GM12875 (cell line): ENCODE results near the gene NUDT7.

Experiments
- H3K4me3 ChIP-seq: one replicate; pipeline ENCODE4 v1.5.1; 2011; ENCODE audit warnings: low read depth, low read length, control low read depth
- CTCF ChIP-seq: IDR thresholded peaks from 2 replicates; pipeline ENCODE4 v1.5.1; 2011; ENCODE audit warnings: low read depth, mild to moderate bottlenecking, control low read depth, inconsistent platforms, low read length, moderate library complexity, borderline replicate concordance; ENCODE audit not compliant: insufficient read depth

The NUDT7 gene

GRCh38 chr16:77739559-77739892 lies 17.2 kb downstream of the NUDT7 start:
- no peak overlapping the region for H3K4me3 ChIP-seq
- no peak for TF ChIP-seq CTCF

- no peak overlapping the region for H3K4me3 ChIP-seq
- TF ChIP-seq CTCF: no peak
Observed at GRCh38 chr16:77744141-77744540, 21.8 kb downstream of the NUDT7 start.

- TF ChIP-seq CTCF: no peak
- H3K4me3 ChIP-seq: no peak overlapping the region
Observed at GRCh38 chr16:77745972-77746371, 23.7 kb downstream of the NUDT7 start.

GRCh38 chr16:77748421-77749005 lies 26.2 kb downstream of the NUDT7 start:
- no peak for TF ChIP-seq CTCF
- no peak overlapping the region for H3K4me3 ChIP-seq

GRCh38 chr16:77749415-77749814 lies 27.1 kb downstream of the NUDT7 start:
- H3K4me3 ChIP-seq: no peak overlapping the region
- no peak for TF ChIP-seq CTCF

GRCh38 chr16:77758046-77758445 lies 35.7 kb downstream of the NUDT7 start:
- H3K4me3 ChIP-seq: no peak overlapping the region
- no peak for TF ChIP-seq CTCF

- H3K4me3 ChIP-seq: no peak overlapping the region
- no peak for TF ChIP-seq CTCF
Observed at GRCh38 chr16:77758508-77758907, 36.2 kb downstream of the NUDT7 start.
